DOHH2 (cell line): Measurements from ENCODE around the gene TNFRSF25.

Experiments used
- H3F3A ChIP-seq: fragments of 200-600 bp; sonication (generic), shearing (Covaris generic); 2 replicates; pipeline ENCODE4 v1.6.0; 2016; ENCODE audit warnings: antibody characterized with exemption, mild to moderate bottlenecking; ENCODE audit not compliant: control insufficient read depth, insufficient read depth
- H3K27ac ChIP-seq: fragments of 200-600 bp; sonication (generic); 2 replicates; pipeline ENCODE4 v1.5.1; 2014; ENCODE audit warnings: low read depth, mild to moderate bottlenecking, low read length, moderate library complexity
- H3K27me3 ChIP-seq: fragments of 200-600 bp; sonication (generic); 2 replicates; pipeline ENCODE4 v1.6.1; 2014; ENCODE audit warnings: mild to moderate bottlenecking, low read length, mixed read lengths; ENCODE audit not compliant: control insufficient read depth
- H3K36me3 ChIP-seq: fragments of 200-600 bp; sonication (generic); 2 replicates; pipeline ENCODE4 v1.6.1; 2014; ENCODE audit warnings: mild to moderate bottlenecking, low read length, moderate library complexity, mixed read lengths; ENCODE audit not compliant: control insufficient read depth
- H3K4me1 ChIP-seq: fragments of 200-600 bp; sonication (generic); 2 replicates; pipeline ENCODE4 v1.6.1; 2014; ENCODE audit warnings: mild to moderate bottlenecking, low read length, mixed read lengths; ENCODE audit not compliant: control insufficient read depth
- H3K4me2 ChIP-seq: fragments of 200-600 bp; sonication (generic); 2 replicates; pipeline ENCODE4 v1.6.0; 2014; ENCODE audit warnings: mild to moderate bottlenecking, low read length, moderate library complexity
- H3K4me3 ChIP-seq: fragments of 200-600 bp; sonication (generic); 2 replicates; pipeline ENCODE4 v1.5.1; 2014; ENCODE audit warnings: mild to moderate bottlenecking, low read length, mixed read lengths
- H3K79me2 ChIP-seq: fragments of 200-600 bp; sonication (generic); 2 replicates; pipeline ENCODE4 v1.6.1; 2014; ENCODE audit warnings: mild to moderate bottlenecking, low read length, mixed read lengths; ENCODE audit not compliant: control insufficient read depth
- H3K9me2 ChIP-seq: fragments of 200-600 bp; sonication (generic); replicated peaks from 2 replicates; pipeline ENCODE4 v1.6.1; 2014; ENCODE audit warnings: mild to moderate bottlenecking, low read length, mixed read lengths; ENCODE audit not compliant: control insufficient read depth
- H3K9me3 ChIP-seq: fragments of 200-600 bp; sonication (generic); 2 replicates; pipeline ENCODE4 v1.6.1; 2014; ENCODE audit warnings: antibody characterized with exemption, low read length, mixed read lengths; ENCODE audit not compliant: control insufficient read depth, insufficient read depth
- H4K20me1 ChIP-seq: fragments of 200-600 bp; sonication (generic); 2 replicates; pipeline ENCODE4 v1.6.0; 2014; ENCODE audit warnings: low read depth, mild to moderate bottlenecking, antibody characterized with exemption, low read length, moderate library complexity; ENCODE audit not compliant: control insufficient read depth, insufficient read depth
- EZH2phosphoT487 ChIP-seq: fragments of 200-600 bp; sonication (generic); IDR thresholded peaks from 2 replicates; pipeline ENCODE4 v1.6.1; 2017; ENCODE audit warnings: borderline replicate concordance, mild to moderate bottlenecking, antibody characterized with exemption, low read length, moderate library complexity, mixed read lengths
- TF ChIP-seq, protein P1 (sequence below): fragments of 200-600 bp; sonication (generic); IDR thresholded peaks from one replicate; pipeline ENCODE4 v1.5.1; 2014; ENCODE audit warnings: antibody characterized with exemption, mild to moderate bottlenecking, low read depth, low read length; ENCODE audit not compliant: poor library complexity, severe bottlenecking

The TNFRSF25 gene

GRCh38 chr1:6499296-6499695, 33.3 kb upstream of the TNFRSF25 start:
- TF ChIP-seq, protein P1, sequence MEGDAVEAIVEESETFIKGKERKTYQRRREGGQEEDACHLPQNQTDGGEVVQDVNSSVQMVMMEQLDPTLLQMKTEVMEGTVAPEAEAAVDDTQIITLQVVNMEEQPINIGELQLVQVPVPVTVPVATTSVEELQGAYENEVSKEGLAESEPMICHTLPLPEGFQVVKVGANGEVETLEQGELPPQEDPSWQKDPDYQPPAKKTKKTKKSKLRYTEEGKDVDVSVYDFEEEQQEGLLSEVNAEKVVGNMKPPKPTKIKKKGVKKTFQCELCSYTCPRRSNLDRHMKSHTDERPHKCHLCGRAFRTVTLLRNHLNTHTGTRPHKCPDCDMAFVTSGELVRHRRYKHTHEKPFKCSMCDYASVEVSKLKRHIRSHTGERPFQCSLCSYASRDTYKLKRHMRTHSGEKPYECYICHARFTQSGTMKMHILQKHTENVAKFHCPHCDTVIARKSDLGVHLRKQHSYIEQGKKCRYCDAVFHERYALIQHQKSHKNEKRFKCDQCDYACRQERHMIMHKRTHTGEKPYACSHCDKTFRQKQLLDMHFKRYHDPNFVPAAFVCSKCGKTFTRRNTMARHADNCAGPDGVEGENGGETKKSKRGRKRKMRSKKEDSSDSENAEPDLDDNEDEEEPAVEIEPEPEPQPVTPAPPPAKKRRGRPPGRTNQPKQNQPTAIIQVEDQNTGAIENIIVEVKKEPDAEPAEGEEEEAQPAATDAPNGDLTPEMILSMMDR = no peak
- TF ChIP-seq EZH2phosphoT487 = no peak
- Histone ChIP-seq H3K27ac (no peak overlapping the region), H3K27me3 (peaks cover 22% of the 10 kb centered on the region), H3K79me2 (no peaks in the 10 kb centered on the region), H3F3A (no peaks in the 10 kb centered on the region), H4K20me1 (no peaks in the 10 kb centered on the region), H3K4me3 (no peak overlapping the region), H3K9me3 (no peaks in the 10 kb centered on the region), H3K4me1 (peaks cover 6% of the 10 kb centered on the region; the same call in 1 of the 2 replicates), H3K4me2 (no peak overlapping the region), H3K36me3 (no peaks in the 10 kb centered on the region), H3K9me2 (no peaks in the 10 kb centered on the region)

DNA sequence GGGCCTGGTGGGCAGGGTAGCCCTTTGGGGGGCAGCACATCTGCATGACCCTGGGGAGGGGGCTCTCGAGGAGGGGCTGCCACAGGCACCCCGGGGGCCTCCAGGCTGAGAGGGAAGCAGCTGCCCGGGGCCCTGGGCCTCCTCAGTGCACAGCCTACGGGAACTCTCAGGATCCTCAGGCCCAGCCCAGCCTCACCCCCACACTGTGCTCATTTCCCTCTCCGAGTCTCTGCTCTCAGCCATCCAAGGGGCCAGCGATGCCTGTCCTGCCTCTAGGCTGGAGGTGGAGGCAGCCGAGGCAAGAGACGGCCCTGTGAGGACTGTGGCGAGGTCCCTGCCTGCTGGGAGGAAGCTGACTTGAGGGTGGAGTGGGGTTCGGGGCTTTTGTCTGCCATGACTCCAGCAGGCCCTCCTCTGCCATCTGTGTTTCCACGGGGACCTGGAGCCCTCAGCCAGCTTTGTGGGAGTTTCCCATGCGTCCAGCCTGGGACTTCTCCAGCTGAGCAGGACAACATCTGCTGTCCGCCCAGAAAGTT, 32.7 kb upstream of the TNFRSF25 start:
- TF ChIP-seq EZH2phosphoT487 = no peak
- TF ChIP-seq, protein P1 = no peak
- H3K9me2 ChIP-seq = no peaks in the 10 kb centered on the region

GRCh38 chr1:6497867-6498575, 32.0 kb upstream of the TNFRSF25 start:
- peaks cover 4% of the 10 kb centered on the region; the same call in 1 of the 2 replicates for H3F3A ChIP-seq
- no peaks in the 10 kb centered on the region for H3K79me2 ChIP-seq
- peak overlapping the region; percentile 89 for H3K4me2 ChIP-seq
- H4K20me1 ChIP-seq = no peaks in the 10 kb centered on the region
- peak overlapping the region; percentile 73 for H3K4me3 ChIP-seq
- peaks cover 6% of the 10 kb centered on the region; the same call in 1 of the 2 replicates for H3K4me1 ChIP-seq
- TF ChIP-seq, protein P1 = no peak
- no peak for TF ChIP-seq EZH2phosphoT487
- H3K27ac ChIP-seq = no peak overlapping the region
- H3K9me3 ChIP-seq = no peaks in the 10 kb centered on the region
- peaks cover 22% of the 10 kb centered on the region for H3K27me3 ChIP-seq
- H3K36me3 ChIP-seq = no peaks in the 10 kb centered on the region
- no peaks in the 10 kb centered on the region for H3K9me2 ChIP-seq

More for the DNA sequence above, 32.7 kb upstream of the TNFRSF25 start:
- Histone ChIP-seq H3K4me2 (no peak overlapping the region), H3K4me1 (peaks cover 6% of the 10 kb centered on the region; the same call in 1 of the 2 replicates), H3K36me3 (no peaks in the 10 kb centered on the region), H3K9me3 (no peaks in the 10 kb centered on the region), H3K27ac (no peak overlapping the region), H3F3A (no peaks in the 10 kb centered on the region), H3K4me3 (no peak overlapping the region), H3K27me3 (peaks cover 22% of the 10 kb centered on the region), H3K79me2 (no peaks in the 10 kb centered on the region), H4K20me1 (no peaks in the 10 kb centered on the region)
